GM18870 (cell line): ENCODE results near the gene LENEP.

Experiments used
- ATAC-seq: cut with Tn5 transposase; IDR thresholded peaks from one replicate; pipeline ENCODE4 v1.9.1; 2021; ENCODE audit warnings: moderate library complexity; ENCODE audit not compliant: unreplicated experiment

LENEP gene

GRCh38 chr1:155022136-155022926 lies 28.9 kb downstream of the LENEP start:
- ATAC-seq: no peak

DNA sequence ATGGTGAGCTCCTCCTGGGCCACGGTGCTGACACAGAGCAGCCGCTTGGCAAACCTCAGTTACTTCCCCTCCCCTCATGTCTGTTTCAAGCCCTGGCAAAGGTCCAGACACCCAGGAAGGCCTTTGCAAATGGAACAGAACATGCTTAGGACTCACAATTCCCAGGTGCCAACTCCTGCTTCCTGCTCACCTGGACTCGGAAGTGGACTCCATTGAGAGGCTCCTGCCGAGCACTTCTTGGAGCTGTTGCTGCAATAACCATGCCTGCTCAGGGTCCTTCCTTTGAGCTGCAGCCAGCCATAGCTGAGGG lies 29.5 kb downstream of the LENEP start:
- no peak for ATAC-seq

- ATAC-seq: no peak
Measured at GRCh38 chr1:155023627-155024026, 30.2 kb downstream of the LENEP start.

- no peak for ATAC-seq
Measured at GRCh38 chr1:155024315-155024714, 30.9 kb downstream of the LENEP start.

GRCh38 chr1:155026154-155026553 lies 32.8 kb downstream of the LENEP start:
- ATAC-seq: no peak

DNA sequence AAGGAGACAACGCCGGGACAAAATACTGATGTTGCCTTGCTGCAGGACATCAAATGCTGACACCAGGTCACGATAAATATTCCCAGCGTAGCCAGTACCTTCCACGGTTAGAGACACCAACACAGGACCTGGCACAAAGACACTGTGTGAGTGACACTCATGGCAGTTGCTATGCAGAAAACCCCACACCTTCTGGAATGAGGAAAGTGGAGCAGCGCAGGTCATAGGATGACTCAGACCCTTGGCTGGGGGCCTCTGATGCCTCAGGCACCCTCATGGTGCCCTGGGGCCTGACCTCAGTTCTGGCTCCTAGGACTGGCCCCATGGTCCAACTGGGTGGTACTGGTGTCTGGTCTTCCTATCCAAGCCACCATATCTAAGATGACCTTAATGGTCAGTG lies 33.2 kb downstream of the LENEP start:
- no peak for ATAC-seq

DNA sequence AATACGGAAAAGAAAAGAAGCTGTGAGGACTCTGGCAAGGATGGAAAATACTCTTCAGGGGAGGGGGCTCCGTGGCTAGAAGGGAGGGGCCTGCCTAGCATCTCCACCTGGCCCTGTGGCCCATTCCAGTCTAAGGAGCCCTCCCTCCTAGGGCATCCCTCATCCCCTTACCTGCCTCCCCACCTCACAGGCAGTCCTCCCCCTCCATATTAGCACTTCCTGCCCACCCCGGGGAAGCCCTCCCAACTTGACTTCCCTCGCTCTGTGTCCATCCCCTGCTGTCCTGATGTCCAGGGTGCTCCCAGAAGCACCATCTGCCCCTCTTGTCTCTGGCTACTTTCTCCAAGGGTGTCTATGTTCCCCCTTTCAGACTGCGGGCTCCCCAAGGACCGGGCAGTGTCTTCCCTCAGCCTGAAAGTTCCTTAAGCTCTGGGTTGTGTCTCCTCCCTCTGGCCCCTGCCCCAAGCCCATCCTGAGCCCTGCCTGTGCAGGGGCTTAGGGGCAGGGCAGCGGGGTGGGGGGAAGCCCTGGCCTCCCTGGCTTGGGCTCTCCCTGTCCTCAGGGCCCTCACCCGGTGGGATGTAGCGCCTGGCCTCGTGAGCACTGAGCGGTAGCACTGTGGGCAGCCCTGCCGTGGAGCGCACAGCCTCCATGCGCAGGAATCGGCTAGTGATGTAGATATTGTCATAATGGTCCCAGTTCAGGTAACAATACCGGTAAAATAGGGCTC lies 36.3 kb downstream of the LENEP start:
- no peak for ATAC-seq

- ATAC-seq: no peak
Measured at GRCh38 chr1:155030243-155030795, 36.9 kb downstream of the LENEP start.

- no peak for ATAC-seq
Measured at GRCh38 chr1:155030899-155031298, 37.5 kb downstream of the LENEP start.

- no peak for ATAC-seq
Measured at GRCh38 chr1:155032886-155033285, 39.5 kb downstream of the LENEP start.

GRCh38 chr1:155033524-155033923 lies 40.1 kb downstream of the LENEP start, which contains the start of the genes DCST1 and DCST2:
Gene DCST1, plus strand, starts transcription at chr1:155033824. Its CDS starts 213 bp downstream, at chr1:155034037.
Gene DCST2, minus strand, starts transcription at chr1:155033781. Its CDS starts 80 bp downstream, at chr1:155033701.
- ATAC-seq: no peak

DNA sequence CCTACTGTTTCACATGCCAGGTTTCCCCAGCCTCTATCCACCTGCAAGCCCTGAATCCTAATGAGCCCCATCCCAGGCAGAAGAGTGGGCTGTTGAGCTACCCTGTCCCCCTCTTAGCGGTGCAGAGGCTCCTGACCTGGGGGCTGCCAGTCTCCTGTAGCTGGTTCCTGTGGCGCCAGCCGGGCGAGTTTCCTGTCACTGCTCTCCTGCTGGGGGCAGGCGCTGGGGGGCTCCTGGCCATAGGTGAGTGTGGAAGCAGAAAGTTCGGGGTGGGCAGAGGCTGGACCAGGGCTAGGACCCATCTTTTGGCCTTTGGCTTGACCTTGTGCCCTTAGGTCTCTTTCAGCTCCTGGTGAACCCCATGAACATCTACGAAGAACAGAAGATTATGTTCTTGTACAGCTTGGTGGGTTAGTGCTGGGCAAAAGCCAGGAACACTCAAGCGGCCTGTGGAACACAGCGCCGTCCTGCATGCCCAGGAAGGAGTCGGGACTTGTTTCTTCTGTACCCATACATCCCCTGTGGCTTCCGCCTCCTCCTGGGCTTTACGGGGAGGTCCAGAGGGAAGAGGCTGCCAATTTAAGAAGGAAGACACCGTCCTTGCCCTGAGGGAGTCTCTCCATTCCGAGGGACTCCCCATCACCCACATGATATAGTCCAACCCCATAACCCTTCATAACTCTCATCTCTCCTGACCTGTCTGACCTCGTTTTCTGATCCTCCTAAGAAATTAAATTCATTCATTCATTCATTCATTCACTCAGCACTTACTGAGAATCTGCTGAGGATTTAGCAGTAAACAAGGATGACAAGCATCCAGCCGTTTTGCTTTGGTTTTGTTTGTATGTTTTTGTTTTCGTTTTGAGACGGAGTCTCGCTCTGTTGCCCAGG lies 41.2 kb downstream of the LENEP start:
- ATAC-seq: no peak

DNA sequence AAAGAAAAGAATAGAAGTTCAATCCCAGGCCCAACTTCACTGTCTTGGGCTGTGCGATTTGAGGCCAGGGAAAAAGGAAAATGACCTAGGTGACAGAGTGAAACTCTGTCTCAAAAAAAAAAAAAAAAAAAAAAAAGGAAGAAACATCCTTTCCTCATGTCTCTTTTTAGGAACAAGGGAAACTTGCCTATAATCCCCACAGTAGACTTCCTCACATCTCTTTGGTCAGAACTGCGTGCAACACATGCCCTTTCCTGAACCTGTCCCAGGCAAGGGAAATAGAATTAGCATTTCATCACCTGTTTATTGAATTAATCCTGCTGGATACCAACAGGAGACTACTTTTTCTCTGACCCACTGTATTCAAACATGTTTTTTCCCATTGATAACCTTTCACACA lies 42.5 kb downstream of the LENEP start:
- ATAC-seq: no peak

DNA sequence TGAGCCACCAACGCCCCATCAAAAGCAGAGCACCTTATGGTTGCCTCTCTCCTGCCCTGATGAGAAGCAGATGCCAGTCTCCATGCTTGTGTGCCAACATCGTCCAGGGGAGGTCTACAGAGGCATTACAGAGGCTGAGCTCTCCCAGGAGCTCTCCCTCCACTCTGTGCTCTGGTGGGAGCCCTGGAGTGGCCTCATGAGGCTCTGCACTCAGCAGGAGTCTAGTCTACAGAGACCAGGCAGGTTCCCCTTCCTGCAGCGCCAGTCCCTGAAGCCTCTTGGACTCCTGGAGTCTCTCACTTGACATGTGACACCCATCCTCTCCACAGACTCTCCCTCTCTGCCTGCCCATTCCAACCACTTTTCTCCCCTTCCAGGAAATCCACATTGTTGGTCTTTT lies 43.7 kb downstream of the LENEP start:
- ATAC-seq: no peak

DNA sequence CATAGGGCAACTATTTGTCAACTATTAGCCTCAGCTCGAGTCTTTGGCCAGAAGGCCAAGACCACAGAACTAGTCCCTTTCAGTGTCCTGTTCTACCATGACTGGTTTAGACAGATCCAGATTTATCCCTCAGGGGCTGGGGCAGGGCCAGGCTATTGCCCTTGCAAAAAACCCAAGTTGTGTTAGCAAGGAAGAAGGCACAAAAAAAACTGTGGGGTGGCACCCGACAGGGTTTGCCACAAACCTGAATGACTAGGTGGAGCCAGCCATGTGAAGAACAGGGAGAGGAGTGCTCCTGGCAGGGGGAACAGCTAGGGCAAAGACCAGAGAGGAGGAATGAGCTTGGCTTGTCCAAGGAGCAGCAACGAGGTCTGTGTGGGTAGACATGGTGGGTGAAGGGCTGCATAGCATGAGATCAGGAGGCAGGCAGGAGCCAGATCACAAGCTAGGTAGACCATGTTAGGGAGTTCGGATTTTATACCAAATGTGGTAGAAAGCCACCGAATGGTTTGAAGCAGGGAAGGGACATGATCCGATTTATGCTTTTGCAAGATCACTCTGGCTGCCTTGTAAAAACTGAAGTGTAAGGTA lies 44.6 kb downstream of the LENEP start:
- ATAC-seq: no peak

- no peak for ATAC-seq
Measured at GRCh38 chr1:155038602-155039307, 45.4 kb downstream of the LENEP start.

GRCh38 chr1:155039308-155039669 lies 45.9 kb downstream of the LENEP start:
- no peak for ATAC-seq

DNA sequence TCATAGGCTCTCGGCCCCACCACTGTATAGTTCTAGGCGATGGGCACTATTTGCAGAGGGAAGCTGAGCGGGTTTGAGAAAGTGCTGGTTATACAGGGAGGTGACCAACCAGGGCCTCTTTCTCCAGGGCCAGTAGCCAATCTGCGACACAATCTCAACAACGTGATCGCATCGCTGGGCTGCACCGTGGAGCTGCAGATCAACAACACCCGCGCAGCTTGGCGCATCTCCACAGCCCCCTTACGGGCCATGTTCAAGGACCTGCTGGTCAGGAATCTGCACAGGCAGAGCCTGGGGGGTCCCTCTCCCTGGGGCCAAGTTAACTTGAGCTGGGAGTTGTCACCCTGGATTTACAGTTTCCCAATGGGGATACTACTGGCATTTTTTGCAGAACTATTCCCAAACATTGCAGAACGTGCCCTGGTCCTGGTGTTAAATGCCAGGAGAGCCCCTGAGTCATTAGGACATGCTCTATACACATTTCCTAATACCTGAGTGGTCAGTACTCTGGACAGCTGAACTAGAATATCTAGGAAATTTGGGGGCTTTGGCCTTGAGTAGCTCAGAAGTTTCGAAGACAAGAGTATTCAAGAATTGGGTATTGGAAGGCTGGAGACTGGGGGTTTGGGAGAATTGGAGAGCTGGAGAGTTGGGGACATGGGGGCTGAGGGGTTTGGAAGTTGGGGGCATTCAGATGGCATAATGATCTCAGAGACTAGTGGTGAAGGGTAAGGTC lies 47.1 kb downstream of the LENEP start:
- ATAC-seq: no peak

- no peak for ATAC-seq
Measured at GRCh38 chr1:155042789-155043188, 49.4 kb downstream of the LENEP start.
